Measurements from ENCODE around the gene AP2A1. TPM values are rescaled to one million over a fixed set of nuclear protein-coding genes. Genes with fewer than 3 reads are reported as not detected.

AP2A1 gene
- total and polyA plus RNA-seq, 9 of the 15 experiments (the other 6 are each of a cell fraction or from before 2014, with no cell fraction given), result 0.55 to 150 (median 31.9) TPM

GRCh38 chr19:49761625-49762311 is 5.0 kb upstream of the AP2A1 start (continued):
- peak; percentile 41; the same call in 1 of the 2 replicates for TF ChIP-seq NR2C1 (IDR thresholded peaks at IDR 0.05)
- TF ChIP-seq NR2C1 (tag; IDR thresholded peaks at IDR 0.05), result peak; percentile 73
- TF ChIP-seq SMC3 (conservative IDR thresholded peaks at IDR 0.05; ENCODE audit: insufficient read depth, low read depth, low read length), result peak; percentile 55; the same call in 1 of the 2 replicates
- no peak for TF ChIP-seq SIN3A (IDR thresholded peaks at IDR 0.05; ENCODE audit: borderline replicate concordance in 2 of 2, control insufficient read depth in 1 of 2, low read depth in 2 of 2, low read length in 2 of 2)
- peak; percentile 74; the same call in 1 of the 2 replicates for TF ChIP-seq CTBP1 (IDR thresholded peaks at IDR 0.05; ENCODE audit: borderline replicate concordance)
- no peak for TF ChIP-seq ZNF551 (CRISPR knock-in tag; IDR thresholded peaks at IDR 0.05)
- no peak for TF ChIP-seq BACH1 (tag; IDR thresholded peaks at IDR 0.05)
- peak; percentile 14 for TF ChIP-seq TBP (optimal IDR thresholded peaks at IDR 0.05; ENCODE audit: low read depth, low read length)
- TF ChIP-seq FOXK1 (CRISPR knock-in tag; IDR thresholded peaks at IDR 0.05; ENCODE audit: borderline replicate concordance), result no peak
- 0 out of 2 replicates have a peak, but pooled peaks have one; percentile 53 for TF ChIP-seq NBN (IDR thresholded peaks at IDR 0.05; ENCODE audit: low read depth)
- TF ChIP-seq ADNP (tag; IDR thresholded peaks at IDR 0.05), result no peak
- 0 out of 2 replicates have a peak, but pooled peaks have one; percentile 22 for TF ChIP-seq USF1 (CRISPR knock-in tag; IDR thresholded peaks at IDR 0.05)
- TF ChIP-seq RBFOX2 (IDR thresholded peaks at IDR 0.05; ENCODE audit: low read depth, low read length), result peak; percentile 81
- TF ChIP-seq YY1 (IDR thresholded peaks at IDR 0.05; ENCODE audit: borderline replicate concordance in 1 of 3, control insufficient read depth in 1 of 3, extremely low read depth in 1 of 3, insufficient read depth in 3 of 3, insufficient read length in 1 of 3, insufficient replicate concordance in 2 of 3, low read depth in 1 of 3, low read length in 2 of 3), result peak in 1 of 3 experiments; percentile 57
- TF ChIP-seq, protein P1, sequence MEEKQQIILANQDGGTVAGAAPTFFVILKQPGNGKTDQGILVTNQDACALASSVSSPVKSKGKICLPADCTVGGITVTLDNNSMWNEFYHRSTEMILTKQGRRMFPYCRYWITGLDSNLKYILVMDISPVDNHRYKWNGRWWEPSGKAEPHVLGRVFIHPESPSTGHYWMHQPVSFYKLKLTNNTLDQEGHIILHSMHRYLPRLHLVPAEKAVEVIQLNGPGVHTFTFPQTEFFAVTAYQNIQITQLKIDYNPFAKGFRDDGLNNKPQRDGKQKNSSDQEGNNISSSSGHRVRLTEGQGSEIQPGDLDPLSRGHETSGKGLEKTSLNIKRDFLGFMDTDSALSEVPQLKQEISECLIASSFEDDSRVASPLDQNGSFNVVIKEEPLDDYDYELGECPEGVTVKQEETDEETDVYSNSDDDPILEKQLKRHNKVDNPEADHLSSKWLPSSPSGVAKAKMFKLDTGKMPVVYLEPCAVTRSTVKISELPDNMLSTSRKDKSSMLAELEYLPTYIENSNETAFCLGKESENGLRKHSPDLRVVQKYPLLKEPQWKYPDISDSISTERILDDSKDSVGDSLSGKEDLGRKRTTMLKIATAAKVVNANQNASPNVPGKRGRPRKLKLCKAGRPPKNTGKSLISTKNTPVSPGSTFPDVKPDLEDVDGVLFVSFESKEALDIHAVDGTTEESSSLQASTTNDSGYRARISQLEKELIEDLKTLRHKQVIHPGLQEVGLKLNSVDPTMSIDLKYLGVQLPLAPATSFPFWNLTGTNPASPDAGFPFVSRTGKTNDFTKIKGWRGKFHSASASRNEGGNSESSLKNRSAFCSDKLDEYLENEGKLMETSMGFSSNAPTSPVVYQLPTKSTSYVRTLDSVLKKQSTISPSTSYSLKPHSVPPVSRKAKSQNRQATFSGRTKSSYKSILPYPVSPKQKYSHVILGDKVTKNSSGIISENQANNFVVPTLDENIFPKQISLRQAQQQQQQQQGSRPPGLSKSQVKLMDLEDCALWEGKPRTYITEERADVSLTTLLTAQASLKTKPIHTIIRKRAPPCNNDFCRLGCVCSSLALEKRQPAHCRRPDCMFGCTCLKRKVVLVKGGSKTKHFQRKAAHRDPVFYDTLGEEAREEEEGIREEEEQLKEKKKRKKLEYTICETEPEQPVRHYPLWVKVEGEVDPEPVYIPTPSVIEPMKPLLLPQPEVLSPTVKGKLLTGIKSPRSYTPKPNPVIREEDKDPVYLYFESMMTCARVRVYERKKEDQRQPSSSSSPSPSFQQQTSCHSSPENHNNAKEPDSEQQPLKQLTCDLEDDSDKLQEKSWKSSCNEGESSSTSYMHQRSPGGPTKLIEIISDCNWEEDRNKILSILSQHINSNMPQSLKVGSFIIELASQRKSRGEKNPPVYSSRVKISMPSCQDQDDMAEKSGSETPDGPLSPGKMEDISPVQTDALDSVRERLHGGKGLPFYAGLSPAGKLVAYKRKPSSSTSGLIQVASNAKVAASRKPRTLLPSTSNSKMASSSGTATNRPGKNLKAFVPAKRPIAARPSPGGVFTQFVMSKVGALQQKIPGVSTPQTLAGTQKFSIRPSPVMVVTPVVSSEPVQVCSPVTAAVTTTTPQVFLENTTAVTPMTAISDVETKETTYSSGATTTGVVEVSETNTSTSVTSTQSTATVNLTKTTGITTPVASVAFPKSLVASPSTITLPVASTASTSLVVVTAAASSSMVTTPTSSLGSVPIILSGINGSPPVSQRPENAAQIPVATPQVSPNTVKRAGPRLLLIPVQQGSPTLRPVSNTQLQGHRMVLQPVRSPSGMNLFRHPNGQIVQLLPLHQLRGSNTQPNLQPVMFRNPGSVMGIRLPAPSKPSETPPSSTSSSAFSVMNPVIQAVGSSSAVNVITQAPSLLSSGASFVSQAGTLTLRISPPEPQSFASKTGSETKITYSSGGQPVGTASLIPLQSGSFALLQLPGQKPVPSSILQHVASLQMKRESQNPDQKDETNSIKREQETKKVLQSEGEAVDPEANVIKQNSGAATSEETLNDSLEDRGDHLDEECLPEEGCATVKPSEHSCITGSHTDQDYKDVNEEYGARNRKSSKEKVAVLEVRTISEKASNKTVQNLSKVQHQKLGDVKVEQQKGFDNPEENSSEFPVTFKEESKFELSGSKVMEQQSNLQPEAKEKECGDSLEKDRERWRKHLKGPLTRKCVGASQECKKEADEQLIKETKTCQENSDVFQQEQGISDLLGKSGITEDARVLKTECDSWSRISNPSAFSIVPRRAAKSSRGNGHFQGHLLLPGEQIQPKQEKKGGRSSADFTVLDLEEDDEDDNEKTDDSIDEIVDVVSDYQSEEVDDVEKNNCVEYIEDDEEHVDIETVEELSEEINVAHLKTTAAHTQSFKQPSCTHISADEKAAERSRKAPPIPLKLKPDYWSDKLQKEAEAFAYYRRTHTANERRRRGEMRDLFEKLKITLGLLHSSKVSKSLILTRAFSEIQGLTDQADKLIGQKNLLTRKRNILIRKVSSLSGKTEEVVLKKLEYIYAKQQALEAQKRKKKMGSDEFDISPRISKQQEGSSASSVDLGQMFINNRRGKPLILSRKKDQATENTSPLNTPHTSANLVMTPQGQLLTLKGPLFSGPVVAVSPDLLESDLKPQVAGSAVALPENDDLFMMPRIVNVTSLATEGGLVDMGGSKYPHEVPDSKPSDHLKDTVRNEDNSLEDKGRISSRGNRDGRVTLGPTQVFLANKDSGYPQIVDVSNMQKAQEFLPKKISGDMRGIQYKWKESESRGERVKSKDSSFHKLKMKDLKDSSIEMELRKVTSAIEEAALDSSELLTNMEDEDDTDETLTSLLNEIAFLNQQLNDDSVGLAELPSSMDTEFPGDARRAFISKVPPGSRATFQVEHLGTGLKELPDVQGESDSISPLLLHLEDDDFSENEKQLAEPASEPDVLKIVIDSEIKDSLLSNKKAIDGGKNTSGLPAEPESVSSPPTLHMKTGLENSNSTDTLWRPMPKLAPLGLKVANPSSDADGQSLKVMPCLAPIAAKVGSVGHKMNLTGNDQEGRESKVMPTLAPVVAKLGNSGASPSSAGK (IDR thresholded peaks at IDR 0.05), result peak; percentile 66; the same call in 1 of the 2 replicates
